GM19372 (cell line): ENCODE data around the gene PTPRM.

Experiments used
- ATAC-seq: cut with Tn5 transposase; IDR thresholded peaks from one replicate; pipeline ENCODE4 v1.9.1; 2021; ENCODE audit warnings: mild to moderate bottlenecking, low read depth, moderate library complexity; ENCODE audit not compliant: unreplicated experiment

The PTPRM gene

DNA sequence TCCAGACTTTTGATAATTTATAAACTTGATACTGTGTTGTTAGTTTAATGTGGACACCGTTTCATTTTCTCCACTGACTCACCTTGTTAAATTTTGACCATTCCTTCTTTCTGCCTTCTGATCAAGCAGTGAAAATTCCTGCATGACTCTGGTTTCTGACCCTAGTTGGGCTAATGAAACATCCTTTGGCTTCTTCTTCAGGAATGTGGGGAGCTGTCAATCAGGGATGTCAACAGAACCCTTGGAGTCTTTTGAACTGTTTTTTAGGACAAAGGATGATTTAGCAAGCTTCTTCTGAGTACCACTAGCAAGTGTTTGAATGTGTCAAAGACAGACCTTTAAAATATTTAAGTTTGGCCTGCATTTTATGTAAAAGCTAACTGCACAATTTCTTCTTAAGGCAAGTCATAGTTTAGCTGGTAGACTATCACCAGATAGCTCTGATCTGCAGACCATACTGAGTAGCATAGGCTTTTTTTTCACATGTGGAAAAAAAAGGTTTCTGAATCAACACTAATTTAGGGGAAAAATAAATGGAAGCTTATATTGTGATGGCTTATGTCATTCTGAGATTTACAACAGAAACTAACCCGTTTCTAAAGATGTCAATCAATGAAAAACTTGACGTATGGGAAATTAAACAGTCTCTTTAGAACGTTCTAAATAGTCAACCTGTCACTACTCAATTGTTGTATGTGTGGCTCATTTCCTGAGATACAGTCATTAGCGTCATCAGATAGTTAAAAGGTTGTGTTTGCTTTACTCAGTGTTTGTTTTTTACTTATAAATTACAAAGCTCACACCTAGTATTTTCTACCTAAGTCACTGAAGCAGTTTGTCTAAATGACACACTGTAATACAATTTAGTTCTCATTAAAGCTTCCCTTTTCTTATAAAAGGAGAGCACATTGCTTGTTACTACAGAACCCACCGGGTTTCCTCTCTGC is 311.4 kb downstream of the PTPRM start:
- ATAC-seq = no peak

DNA sequence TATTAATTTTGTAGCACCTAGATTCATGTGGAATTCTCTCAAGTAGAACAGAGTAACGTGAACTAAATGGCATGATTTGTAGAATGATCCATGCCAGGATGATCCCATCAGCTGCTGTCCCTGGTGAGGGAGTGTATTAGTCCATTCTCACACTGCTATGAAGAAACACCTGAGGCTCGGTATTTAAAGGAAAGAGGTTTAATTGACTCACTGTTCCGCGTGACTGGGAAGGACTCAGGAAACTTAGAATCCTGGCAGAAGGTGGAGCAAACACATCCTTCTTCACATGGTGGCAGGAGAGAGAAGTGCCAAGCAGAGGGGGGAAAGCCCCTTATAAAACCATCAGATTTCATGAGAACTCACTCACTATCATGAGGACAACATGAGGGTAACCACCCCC is 312.6 kb downstream of the PTPRM start:
- no peak for ATAC-seq

DNA sequence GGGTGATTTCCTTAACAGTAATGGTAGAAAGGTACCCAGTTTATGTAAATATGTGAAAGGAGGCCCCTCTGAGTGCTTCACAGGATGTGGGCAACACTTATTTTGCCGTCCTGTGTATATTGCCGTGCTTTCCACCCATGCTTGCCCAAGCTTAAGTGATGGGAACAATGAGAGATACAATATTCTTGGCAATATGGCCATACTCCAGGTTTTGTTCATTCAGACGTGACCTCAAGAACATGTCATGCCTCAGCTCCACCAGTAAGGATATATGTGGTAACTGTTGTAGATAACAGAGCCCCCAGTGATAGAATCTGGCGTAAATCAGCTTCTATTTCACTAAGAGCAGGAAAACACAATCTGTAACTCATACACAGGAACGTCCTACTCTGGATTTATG is 318.7 kb downstream of the PTPRM start:
- no peak for ATAC-seq

DNA sequence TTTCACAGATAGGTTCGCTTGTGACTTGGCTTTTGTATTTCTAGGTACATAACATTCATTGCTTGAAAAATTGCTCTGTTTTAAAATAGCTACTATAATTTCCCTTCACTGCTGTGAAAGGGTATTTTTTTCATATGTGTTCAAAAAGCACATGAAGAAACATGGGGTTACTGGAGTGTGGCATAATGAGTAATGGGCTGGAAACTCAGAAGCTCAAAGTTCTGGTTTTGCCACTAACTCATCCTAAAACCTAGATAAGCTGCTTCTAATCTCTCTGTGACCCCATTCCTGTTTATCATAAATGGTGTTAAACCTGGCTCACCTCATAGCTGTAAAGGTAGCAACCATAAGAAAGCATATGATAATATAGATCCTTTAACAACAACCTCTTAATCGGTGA is 319.3 kb downstream of the PTPRM start:
- ATAC-seq = no peak

DNA sequence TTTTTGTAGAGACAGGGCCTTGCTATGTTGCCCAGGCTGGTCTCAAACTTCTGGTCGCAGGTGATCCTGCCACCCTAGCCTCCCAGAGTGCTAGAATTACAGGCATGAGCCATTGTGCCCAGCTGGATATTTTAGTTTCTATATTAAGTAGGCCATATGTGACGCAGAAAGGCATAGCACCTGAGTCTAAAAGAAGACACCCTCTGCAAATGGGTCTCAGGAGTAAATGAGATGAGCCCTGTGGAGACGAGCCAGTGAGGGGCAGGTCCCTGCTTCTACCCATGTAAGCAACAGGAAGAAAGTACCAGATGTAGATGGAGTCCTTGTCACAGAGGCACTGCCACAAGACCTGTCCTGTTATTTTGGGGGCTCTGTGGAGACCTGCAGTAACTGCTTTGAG is 322.4 kb downstream of the PTPRM start:
- no peak for ATAC-seq

DNA sequence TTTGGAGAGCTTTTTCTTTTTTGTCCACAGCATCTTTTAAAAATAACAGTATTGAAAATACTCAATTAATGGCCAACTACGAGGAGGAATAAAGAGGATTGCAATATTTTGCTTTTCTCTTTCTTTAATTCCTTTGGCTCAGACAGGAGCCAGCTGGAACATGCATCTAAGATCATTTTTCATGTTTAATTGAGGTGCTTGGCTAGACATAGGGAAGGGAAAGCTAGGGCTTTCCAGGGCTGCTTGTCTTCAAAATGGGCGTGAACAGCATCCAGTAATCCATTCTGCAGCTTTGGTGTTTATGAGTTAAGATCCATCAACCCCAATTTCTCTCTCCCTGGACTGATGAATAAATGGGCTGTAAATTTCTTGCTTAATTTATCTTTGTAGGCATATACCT is 323.0 kb downstream of the PTPRM start:
- ATAC-seq = no peak

DNA sequence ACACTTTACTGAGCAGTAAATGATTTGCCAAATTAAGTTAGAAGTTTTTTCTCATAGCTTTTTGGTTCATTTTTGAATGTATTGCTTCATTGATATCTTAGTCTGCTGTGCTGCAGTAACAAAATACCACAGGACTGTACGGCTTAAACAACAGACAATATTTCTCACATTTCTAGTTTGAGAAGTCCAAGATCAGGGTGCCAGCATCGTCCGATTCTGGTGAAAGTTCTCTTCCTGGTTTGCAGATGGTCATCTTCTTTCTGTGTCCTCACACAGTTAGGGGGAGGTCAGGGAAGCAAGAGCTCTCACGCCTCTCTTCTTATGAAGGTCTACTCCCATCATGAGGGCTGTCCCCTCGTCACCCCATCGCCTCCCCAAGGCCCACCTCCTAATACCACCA is 325.4 kb downstream of the PTPRM start:
- ATAC-seq = no peak

DNA sequence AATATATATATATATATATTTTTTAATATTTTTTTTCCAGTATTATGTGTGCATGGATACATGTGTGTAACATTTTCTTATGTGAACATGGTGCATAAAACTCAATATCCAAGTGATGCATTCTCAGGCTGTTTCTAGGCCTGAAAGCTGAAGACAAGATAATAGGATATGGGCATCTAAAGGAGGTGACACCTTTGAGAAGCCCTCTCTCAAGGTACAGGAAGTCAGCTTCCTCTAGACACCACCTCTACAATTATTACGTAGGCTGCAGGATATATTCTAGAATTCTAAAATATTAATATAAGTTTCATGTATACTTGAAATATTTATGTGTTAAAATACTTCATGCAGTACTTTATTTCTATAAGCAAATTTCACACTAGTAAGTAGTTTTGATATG is 327.5 kb downstream of the PTPRM start:
- ATAC-seq = no peak

DNA sequence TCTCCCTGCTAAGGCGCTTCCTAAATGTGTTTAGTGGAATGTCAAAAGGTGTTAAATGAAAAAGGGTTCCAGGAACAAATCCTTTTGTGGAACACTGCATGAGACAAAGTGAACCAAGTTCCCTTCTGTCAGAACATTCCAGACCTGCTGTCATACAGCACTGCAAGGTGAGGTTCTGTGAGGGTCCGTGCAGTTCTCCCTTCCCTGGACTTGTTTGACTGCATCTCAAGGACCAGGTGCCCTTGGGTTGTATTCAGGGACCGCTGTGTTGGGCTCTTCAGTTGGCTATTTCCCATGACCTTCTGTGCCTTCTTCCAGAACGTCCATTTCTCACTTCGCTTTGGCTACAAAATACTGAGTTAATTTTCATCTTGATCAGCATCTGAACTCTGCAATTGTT is 328.2 kb downstream of the PTPRM start:
- no peak for ATAC-seq

DNA sequence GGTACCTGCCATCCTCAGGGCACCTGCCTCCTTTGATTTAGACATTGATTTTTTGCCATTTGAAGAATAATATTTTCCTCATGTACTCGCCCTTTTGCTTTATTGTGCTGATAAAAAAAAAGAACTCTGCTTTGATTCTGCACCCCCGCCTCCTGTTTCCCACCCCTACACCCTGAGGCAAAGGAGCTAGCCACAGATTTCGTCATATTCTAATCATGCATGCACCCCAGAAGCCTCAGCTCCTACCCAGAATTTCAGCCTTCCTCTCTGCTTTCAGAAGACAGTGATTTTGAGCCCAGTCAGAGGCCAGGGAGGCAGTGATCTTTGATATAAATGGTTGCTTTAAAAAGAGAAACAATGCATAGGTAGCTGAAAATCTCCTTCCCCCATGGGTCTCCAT is 329.0 kb downstream of the PTPRM start:
- no peak for ATAC-seq

DNA sequence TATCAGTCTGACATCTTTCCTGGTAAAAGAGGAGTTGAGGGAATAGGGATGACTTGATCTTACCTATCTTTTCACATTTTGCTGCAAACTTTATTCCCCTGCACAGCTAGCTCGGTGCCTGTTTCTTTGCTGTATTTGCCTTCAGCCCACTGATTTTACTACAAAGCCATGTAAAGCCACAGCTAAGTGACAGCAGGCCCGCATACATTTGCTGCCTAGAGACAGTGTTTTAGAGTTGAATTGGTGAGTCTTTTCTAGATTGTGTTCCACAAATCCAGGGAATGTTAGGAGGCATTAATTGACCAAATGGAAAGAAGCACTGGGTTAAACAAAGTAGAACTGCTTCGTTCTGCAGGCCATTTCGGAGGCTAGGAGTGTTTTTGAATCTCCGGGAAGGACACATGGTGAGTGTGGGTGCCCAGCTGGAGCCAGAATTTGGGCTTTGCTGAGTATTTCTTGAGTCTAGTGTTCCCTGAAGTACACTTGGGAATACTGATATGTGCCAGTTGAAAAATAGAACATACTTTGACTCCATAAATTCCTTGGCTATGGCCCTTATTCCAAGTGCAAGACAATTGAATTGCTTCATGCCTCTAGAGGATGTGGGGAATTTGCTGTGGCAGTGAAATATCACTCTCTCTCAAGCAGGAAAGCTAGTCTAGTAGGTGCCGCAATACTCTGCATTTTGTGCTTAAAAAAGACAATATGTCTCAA is 329.8 kb downstream of the PTPRM start:
- ATAC-seq = no peak

DNA sequence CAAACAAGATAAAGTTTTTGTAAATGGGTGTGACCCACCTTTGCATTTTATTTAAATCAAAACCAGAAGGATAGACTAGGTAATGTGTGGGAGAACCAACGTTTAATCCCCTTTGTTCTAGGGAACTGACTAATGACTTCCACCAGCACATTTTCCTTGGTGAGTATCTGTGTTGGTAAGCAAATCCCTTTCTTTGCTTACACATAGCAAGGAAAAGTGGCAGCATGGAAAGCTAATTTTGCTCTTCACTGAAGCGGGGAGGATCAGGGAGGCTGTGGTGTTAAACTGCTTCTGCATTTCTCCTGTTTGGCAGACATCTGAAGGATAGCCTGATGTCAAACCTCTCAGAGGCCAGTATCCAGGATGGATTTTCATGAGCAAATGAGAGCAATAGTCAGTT is 331.1 kb downstream of the PTPRM start:
- ATAC-seq = no peak

DNA sequence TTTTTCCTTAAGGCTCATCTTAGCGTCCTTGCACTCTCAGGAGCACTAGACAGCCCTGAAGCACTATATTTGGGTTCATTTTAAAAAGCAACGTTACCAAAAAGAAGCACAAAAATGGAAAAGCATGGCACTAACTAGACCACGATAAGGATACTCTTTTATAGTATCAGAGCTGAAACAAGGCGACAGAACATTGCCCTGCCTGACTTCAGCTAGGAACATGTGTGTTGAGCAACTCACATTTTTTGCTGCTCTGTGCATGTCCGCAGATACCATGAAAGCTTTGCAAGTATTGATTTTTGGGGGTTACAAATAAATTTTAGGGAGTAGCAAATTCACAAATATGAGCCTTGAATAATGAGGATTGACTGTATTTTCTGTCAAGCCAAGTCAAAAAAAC is 332.0 kb downstream of the PTPRM start:
- ATAC-seq = no peak

DNA sequence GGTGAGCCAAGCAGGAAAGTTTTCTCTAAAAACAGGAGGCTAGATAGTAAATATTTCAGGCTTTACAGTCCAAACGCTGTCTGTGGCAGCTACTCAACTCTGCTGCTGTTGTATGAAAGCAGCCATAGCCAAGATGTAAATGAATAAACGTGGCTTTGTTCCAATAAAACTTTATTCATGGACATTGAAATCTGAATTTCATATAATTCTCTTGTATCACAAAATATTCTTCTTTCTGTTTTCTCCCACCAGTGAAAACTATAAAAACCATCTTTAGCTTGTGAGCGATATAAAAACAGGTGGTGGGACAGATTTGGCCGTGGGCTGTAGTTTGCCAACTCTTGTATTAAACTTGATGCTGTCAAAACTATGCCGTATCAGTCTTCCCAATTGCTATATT is 333.0 kb downstream of the PTPRM start:
- no peak for ATAC-seq

DNA sequence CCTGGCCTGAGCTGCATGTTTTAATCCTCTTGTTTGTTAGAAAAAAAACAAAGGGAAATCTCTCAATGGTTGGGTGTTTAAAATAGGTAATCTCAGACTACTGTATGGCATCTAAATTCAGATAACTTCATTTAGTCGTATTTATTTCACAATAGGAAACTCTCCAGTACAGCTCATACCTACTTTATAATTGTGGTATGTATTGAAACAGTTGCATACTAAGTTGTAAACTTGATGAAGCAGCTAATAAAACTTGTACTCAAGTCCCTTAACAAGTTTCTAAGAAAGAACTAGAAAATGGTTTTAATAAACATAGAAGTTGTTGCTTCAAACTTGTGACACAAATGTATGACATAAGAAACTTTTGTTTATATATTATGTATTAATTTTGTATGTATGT is 334.5 kb downstream of the PTPRM start:
- no peak for ATAC-seq

DNA sequence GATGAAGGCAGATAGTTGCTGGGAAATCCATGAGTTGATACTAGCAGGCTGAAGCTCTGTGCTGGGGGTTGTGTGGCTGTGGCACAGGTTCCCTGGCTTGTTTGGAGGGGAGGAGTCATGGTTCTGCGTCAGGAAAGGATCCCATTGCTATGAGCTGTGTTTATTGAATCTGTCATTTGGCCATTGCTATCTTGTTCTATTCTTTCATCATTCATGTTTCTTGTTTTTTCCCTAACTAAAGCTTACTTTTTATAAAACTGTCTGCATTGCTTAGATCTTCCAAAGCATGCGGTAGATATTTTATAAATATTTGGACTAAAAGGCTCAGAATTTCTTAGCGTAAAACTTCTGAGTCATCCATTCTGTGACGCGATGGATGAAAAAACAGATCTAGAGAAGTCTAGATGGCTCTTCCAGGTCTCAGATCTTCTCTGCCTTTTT is 335.3 kb downstream of the PTPRM start:
- no peak for ATAC-seq

DNA sequence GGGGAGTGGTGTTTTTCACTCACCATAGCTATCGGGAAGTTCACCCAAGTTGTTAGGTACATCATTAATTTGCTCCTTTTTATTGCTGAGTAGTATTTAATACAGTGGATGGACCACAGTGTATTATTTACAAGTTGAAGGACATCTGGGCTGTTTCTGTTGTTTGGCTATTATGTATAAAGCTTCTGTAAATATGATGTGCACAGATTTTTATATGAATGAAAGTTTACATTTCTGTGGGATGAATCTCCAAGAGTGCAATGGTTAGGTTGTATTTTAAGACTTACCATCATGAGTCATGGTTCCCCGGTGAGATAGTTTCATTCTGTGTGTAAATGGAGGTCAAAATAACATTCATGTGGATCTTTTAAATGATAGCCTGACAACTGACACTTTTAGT is 337.4 kb downstream of the PTPRM start:
- no peak for ATAC-seq

DNA sequence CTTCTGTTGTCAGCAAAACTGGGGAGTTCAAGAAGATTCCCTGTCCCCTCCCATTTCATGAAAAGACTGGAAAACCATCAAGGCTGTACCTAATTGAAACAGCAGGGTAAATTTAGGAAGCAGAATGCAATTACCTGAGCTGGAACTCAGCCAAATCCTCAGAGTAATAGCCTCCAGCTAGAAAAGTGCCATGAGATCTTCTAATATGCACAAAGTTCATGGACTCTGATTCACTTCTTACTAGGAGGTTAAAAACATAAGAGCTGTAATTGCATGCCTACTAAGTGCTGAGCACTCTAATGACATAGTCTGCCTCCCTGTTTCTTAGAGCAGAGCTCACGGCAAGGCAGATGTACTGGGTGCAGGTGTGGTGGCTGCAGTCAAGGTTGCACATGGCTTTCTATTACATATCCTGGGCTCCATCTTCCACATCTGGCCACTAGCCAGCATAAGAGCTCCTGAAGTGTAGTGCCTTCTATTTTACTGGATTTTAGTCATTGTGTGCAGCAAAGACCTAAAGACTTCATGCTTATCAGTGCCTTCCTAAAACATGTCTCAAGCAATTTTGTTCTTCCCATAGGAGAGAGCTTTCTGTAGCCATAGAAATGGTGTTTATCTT is 341.7 kb downstream of the PTPRM start:
- ATAC-seq = no peak

DNA sequence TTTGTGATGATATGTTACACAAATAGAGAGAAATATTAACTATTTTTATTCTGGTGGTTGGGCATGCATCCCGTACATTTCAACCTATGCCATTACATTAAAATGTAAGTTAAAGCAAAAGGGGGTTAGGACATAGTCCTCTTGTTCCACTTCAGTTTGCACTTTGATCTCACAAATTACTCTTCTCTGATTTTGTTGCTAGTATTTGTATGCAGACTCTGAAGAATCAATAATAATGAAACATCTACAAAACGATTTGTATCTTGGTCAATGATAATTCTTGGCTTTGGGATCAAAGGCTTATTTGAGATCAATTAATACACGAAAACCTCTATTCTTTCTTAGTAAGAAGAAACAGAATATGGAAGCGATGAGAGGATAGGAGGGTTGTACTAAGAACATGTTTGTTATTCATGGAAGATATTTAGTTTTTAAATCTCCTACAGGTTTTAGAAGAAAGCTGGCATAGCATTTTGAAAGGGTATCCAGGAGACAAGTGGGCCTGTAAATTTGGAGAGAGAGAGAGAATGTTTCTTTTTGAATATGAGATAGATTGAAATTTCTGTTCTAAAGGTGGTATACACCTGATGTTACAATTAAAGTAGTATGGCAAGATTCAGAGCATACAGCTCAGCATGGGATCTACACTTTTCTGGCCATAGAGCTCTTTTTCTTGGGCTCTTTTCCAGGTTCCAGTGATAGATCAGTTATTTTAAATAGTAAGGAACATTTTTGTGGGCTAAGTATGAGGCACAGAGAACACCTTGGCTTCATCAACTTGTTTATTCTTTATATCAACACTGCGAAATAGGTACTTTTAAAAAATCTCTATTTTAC is 347.9 kb downstream of the PTPRM start:
- ATAC-seq = no peak

DNA sequence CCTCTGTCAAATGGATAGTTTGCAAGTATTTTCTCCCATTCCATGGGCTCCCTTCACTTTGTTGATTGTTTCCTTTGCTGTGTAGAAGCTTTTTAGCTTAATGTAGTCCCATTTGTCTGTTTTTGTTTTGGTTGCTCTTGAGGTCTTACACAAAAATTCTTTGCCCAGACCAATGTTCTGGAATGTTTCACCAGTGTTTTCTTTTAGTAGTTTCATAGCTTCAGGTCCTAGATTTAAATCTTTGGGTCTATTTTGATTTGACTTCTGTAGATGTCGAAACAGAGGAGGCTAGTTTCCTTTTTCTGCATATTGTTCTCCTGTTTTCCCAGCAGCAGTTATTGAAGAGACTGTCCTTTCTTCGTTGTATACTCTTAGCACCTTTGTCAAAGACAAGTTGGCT is 351.6 kb downstream of the PTPRM start:
- ATAC-seq = no peak

DNA sequence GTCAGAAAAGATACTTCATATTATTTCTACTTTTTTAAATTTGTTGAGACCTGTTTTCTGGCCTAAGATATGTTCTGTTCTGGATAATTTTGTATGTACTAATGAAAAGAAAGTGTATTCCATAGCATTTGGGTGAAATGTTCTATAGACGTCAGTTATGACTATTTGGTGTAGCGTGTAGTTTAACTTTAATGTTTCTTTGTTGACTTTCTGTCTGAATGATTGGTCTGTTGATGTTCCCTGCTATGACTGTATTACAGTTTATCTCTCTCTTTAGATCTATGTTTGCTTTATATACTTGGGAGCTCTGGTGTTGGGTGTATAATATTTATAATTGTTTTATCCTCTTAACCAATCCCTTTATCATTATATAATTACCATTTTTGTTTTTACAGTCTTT is 352.4 kb downstream of the PTPRM start:
- ATAC-seq = no peak
